DOHH2 (cell line): ENCODE results near the gene CDC42EP1.

Experiments
- CTCF ChIP-seq: fragments of 200-600 bp; sonication (generic); IDR thresholded peaks from one replicate; pipeline ENCODE4 v1.5.1; 2014; ENCODE audit warnings: antibody characterized with exemption, mild to moderate bottlenecking, low read depth, low read length; ENCODE audit not compliant: poor library complexity, severe bottlenecking
- EZH2phosphoT487 ChIP-seq: fragments of 200-600 bp; sonication (generic); IDR thresholded peaks from 2 replicates; pipeline ENCODE4 v1.6.1; 2017; ENCODE audit warnings: borderline replicate concordance, mild to moderate bottlenecking, antibody characterized with exemption, low read length, moderate library complexity, mixed read lengths

DNA sequence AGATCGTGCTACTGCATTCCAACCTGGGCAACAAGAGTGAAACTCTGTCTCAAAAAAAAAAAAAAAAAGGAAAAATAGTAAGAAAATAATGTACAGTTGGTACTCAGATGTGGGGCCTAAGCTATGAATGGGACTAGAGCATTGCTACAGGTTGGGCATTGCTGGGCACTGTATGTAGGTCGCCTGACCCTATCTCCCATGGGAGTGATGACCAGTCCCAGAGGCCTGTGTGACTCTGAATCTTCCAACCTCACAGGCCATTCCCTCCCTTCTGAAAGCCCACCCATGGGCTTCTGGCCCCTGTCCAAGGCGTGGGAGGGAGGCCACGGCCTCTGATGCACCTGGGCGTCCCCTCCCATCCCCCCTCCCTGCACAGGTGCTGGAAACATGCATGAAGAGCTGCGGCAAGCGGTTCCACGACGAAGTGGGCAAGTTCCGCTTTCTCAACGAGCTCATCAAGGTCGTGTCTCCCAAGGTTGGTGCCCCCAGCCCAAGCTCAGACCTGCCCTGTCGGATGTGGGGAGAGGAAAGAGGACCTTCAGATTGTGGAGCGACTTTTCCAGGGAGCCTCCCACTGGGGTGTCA, 57.9 kb downstream of the CDC42EP1 start:
- no peak for TF ChIP-seq CTCF
- no peak for TF ChIP-seq EZH2phosphoT487
